Tibial nerve (tissue), 4 donors: ENCODE measurements around the gene UBL4B.

ENCODE experiments used
- EP300 ChIP-seq, 2 donors: sonication (generic); formaldehyde crosslinking; IDR thresholded peaks; one replicate each; pipeline ENCODE4 v1.6.1; 2017; ENCODE audit warnings: antibody characterized with exemption in 2 of 2, mild to moderate bottlenecking in 1 of 2
- POLR2A ChIP-seq, 2 donors: fragments of 450-650 bp; IDR thresholded peaks; one replicate each; pipeline ENCODE4 v1.6.1; 2017; ENCODE audit warnings: antibody characterized with exemption in 2 of 2, mild to moderate bottlenecking in 2 of 2, moderate library complexity in 2 of 2
- TF ChIP-seq, protein P1 (sequence below), 5 experiments: fragments of 200-600 bp in 3 of 5; fragments of 450-650 bp in 2 of 5; sonication (generic) in 3 of 5; IDR thresholded peaks; one replicate each; pipeline ENCODE4 v1.5.1; 2016 to 2019; ENCODE audit warnings: antibody characterized with exemption in 5 of 5, mild to moderate bottlenecking in 3 of 5, moderate library complexity in 2 of 5

DNA sequence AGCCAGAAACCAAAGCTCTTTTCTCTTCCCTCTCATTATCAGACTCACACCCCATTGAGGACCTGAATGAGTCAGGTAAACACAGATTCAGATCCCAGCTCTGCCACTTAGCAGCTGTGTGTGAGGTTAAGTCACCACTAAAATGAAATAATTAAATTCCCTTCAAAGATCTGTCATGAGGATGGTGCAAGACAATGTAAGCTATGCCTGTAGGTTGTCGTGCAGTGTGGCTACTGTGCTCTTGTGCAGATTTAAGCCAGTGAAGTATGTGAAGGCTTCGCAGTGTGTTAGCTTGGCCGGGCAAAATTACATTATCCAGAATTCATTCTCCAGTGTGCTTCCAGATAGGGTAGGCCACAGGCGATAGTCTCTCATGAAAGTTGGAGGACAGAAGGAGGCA is 13.6 kb downstream of the UBL4B start:
- TF ChIP-seq EP300 (IDR thresholded peaks at IDR 0.05) (no peak), POLR2A (IDR thresholded peaks at IDR 0.05) (no peak)
- TF ChIP-seq, protein P1, sequence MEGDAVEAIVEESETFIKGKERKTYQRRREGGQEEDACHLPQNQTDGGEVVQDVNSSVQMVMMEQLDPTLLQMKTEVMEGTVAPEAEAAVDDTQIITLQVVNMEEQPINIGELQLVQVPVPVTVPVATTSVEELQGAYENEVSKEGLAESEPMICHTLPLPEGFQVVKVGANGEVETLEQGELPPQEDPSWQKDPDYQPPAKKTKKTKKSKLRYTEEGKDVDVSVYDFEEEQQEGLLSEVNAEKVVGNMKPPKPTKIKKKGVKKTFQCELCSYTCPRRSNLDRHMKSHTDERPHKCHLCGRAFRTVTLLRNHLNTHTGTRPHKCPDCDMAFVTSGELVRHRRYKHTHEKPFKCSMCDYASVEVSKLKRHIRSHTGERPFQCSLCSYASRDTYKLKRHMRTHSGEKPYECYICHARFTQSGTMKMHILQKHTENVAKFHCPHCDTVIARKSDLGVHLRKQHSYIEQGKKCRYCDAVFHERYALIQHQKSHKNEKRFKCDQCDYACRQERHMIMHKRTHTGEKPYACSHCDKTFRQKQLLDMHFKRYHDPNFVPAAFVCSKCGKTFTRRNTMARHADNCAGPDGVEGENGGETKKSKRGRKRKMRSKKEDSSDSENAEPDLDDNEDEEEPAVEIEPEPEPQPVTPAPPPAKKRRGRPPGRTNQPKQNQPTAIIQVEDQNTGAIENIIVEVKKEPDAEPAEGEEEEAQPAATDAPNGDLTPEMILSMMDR (IDR thresholded peaks at IDR 0.05): no peak
